ENCODE data around the gene MYO5A.
"Not testable (repeated sequence)": the region's sequence is repeated elsewhere in the genome, so short reads cannot be mapped to it uniquely, and the experiment has no call there.

Gene MYO5A

GRCh38 chr15:52523647-52524046 is 5.0 kb downstream of the MYO5A start:
- peak overlapping the region; percentile 55 for H3K27ac ChIP-seq (ENCODE audit: low read depth, low read length)
- peak overlapping the region in 1 of 5 donors; percentile 8 for H3K4me3 ChIP-seq (ENCODE audit: low read depth in 1 of 5, low read length in 5 of 5)
- no peaks in the 10 kb centered on the region for H3K9me3 ChIP-seq (ENCODE audit: control insufficient read depth in 5 of 5, low read length in 5 of 5)
- peaks cover 0 to 31% (median 26%) of the 10 kb centered on the region in 5 donors for H3K4me1 ChIP-seq (ENCODE audit: control insufficient read depth in 5 of 5, insufficient read depth in 5 of 5, low read length in 5 of 5)
- H3K9ac ChIP-seq (ENCODE audit: low read length in 5 of 5) = no peak overlapping the region
- no peaks in the 10 kb centered on the region for H3K36me3 ChIP-seq (ENCODE audit: control insufficient read depth in 5 of 5, insufficient read depth in 5 of 5, low read length in 5 of 5)
- no peaks in the 10 kb centered on the region for H3K27me3 ChIP-seq (ENCODE audit: control insufficient read depth in 5 of 5, insufficient read depth in 4 of 5, low read length in 5 of 5)

GRCh38 chr15:52523192-52523591 is 5.5 kb downstream of the MYO5A start:
- no peaks in the 10 kb centered on the region for H3K27me3 ChIP-seq (ENCODE audit: control insufficient read depth in 5 of 5, insufficient read depth in 4 of 5, low read length in 5 of 5)
- H3K9ac ChIP-seq (ENCODE audit: low read length in 5 of 5) = no peak overlapping the region
- H3K9me3 ChIP-seq (ENCODE audit: control insufficient read depth in 5 of 5, low read length in 5 of 5) = no peaks in the 10 kb centered on the region
- peaks cover 0 to 30% (median 22%) of the 10 kb centered on the region in 5 donors for H3K4me1 ChIP-seq (ENCODE audit: control insufficient read depth in 5 of 5, insufficient read depth in 5 of 5, low read length in 5 of 5)
- H3K27ac ChIP-seq (ENCODE audit: low read depth, low read length) = peak overlapping the region; percentile 55
- no peaks in the 10 kb centered on the region for H3K36me3 ChIP-seq (ENCODE audit: control insufficient read depth in 5 of 5, insufficient read depth in 5 of 5, low read length in 5 of 5)
- peak overlapping the region in 1 of 5 donors; percentile 8 for H3K4me3 ChIP-seq (ENCODE audit: low read depth in 1 of 5, low read length in 5 of 5)

- peaks cover 0 to 23% (median 11%) of the 10 kb centered on the region in 5 donors for H3K4me1 ChIP-seq (ENCODE audit: control insufficient read depth in 5 of 5, insufficient read depth in 5 of 5, low read length in 5 of 5)
- peak overlapping the region; percentile 55 for H3K27ac ChIP-seq (ENCODE audit: low read depth, low read length)
- H3K4me3 ChIP-seq (ENCODE audit: low read depth in 1 of 5, low read length in 5 of 5) = no peak overlapping the region
- H3K9ac ChIP-seq (ENCODE audit: low read length in 5 of 5) = no peak overlapping the region
- no peaks in the 10 kb centered on the region for H3K27me3 ChIP-seq (ENCODE audit: control insufficient read depth in 5 of 5, insufficient read depth in 4 of 5, low read length in 5 of 5)
- H3K9me3 ChIP-seq (ENCODE audit: control insufficient read depth in 5 of 5, low read length in 5 of 5) = no peaks in the 10 kb centered on the region
- no peaks in the 10 kb centered on the region for H3K36me3 ChIP-seq (ENCODE audit: control insufficient read depth in 5 of 5, insufficient read depth in 5 of 5, low read length in 5 of 5)
Observed at GRCh38 chr15:52521682-52522081, 7.0 kb downstream of the MYO5A start.

- Histone ChIP-seq H3K4me3 (ENCODE audit: low read depth in 1 of 5, low read length in 5 of 5) (no peak overlapping the region), H3K9me3 (ENCODE audit: control insufficient read depth in 5 of 5, low read length in 5 of 5) (no peaks in the 10 kb centered on the region), H3K9ac (ENCODE audit: low read length in 5 of 5) (no peak overlapping the region)
Observed at GRCh38 chr15:52520421-52520820, 8.3 kb downstream of the MYO5A start.

GRCh38 chr15:52518487-52519371 is 10.0 kb downstream of the MYO5A start:
- Histone ChIP-seq H3K4me1 (ENCODE audit: control insufficient read depth in 5 of 5, insufficient read depth in 5 of 5, low read length in 5 of 5) (peaks cover 0 to 31% (median 13%) of the 10 kb centered on the region in 5 donors), H3K27ac (ENCODE audit: low read depth, low read length) (no peak overlapping the region), H3K27me3 (ENCODE audit: control insufficient read depth in 5 of 5, insufficient read depth in 4 of 5, low read length in 5 of 5) (no peaks in the 10 kb centered on the region)

More at GRCh38 chr15:52520421-52520820, 8.3 kb downstream of the MYO5A start:
- Histone ChIP-seq H3K36me3 (ENCODE audit: control insufficient read depth in 5 of 5, insufficient read depth in 5 of 5, low read length in 5 of 5) (no peaks in the 10 kb centered on the region), H3K27me3 (ENCODE audit: control insufficient read depth in 5 of 5, insufficient read depth in 4 of 5, low read length in 5 of 5) (no peaks in the 10 kb centered on the region), H3K27ac (ENCODE audit: low read depth, low read length) (peak overlapping the region; percentile 37), H3K4me1 (ENCODE audit: control insufficient read depth in 5 of 5, insufficient read depth in 5 of 5, low read length in 5 of 5) (peaks cover 0 to 23% (median 13%) of the 10 kb centered on the region in 5 donors)

GRCh38 chr15:52517014-52517413 is 11.7 kb downstream of the MYO5A start:
- Histone ChIP-seq H3K27ac (ENCODE audit: low read depth, low read length) (no peak overlapping the region), H3K27me3 (ENCODE audit: control insufficient read depth in 5 of 5, insufficient read depth in 4 of 5, low read length in 5 of 5) (no peaks in the 10 kb centered on the region), H3K36me3 (ENCODE audit: control insufficient read depth in 5 of 5, insufficient read depth in 5 of 5, low read length in 5 of 5) (no peaks in the 10 kb centered on the region), H3K9me3 (ENCODE audit: control insufficient read depth in 5 of 5, low read length in 5 of 5) (no peaks in the 10 kb centered on the region), H3K4me1 (ENCODE audit: control insufficient read depth in 5 of 5, insufficient read depth in 5 of 5, low read length in 5 of 5) (peaks cover 0 to 23% (median 18%) of the 10 kb centered on the region in 5 donors), H3K9ac (ENCODE audit: low read length in 5 of 5) (no peak overlapping the region), H3K4me3 (ENCODE audit: low read depth in 1 of 5, low read length in 5 of 5) (no peak overlapping the region)

More at GRCh38 chr15:52518487-52519371, 10.0 kb downstream of the MYO5A start:
- H3K9ac ChIP-seq (ENCODE audit: low read length in 5 of 5) = no peak overlapping the region
- H3K9me3 ChIP-seq (ENCODE audit: control insufficient read depth in 5 of 5, low read length in 5 of 5) = no peaks in the 10 kb centered on the region
- no peaks in the 10 kb centered on the region for H3K36me3 ChIP-seq (ENCODE audit: control insufficient read depth in 5 of 5, insufficient read depth in 5 of 5, low read length in 5 of 5)
- no peak overlapping the region for H3K4me3 ChIP-seq (ENCODE audit: low read depth in 1 of 5, low read length in 5 of 5)

- Histone ChIP-seq H3K9ac (ENCODE audit: low read length in 5 of 5) (no peak overlapping the region), H3K36me3 (ENCODE audit: control insufficient read depth in 5 of 5, insufficient read depth in 5 of 5, low read length in 5 of 5) (no peaks in the 10 kb centered on the region), H3K27me3 (ENCODE audit: control insufficient read depth in 5 of 5, insufficient read depth in 4 of 5, low read length in 5 of 5) (no peaks in the 10 kb centered on the region), H3K27ac (ENCODE audit: low read depth, low read length) (no peak overlapping the region), H3K4me3 (ENCODE audit: low read depth in 1 of 5, low read length in 5 of 5) (no peak overlapping the region), H3K9me3 (ENCODE audit: control insufficient read depth in 5 of 5, low read length in 5 of 5) (no peaks in the 10 kb centered on the region), H3K4me1 (ENCODE audit: control insufficient read depth in 5 of 5, insufficient read depth in 5 of 5, low read length in 5 of 5) (peaks cover 0 to 23% (median 14%) of the 10 kb centered on the region in 5 donors)
Observed at GRCh38 chr15:52515343-52515742, 13.3 kb downstream of the MYO5A start.

GRCh38 chr15:52514482-52514881 is 14.2 kb downstream of the MYO5A start:
- Histone ChIP-seq H3K9ac (ENCODE audit: low read length in 5 of 5) (no peak overlapping the region), H3K4me1 (ENCODE audit: control insufficient read depth in 5 of 5, insufficient read depth in 5 of 5, low read length in 5 of 5) (peaks cover 0 to 23% (median 19%) of the 10 kb centered on the region in 5 donors), H3K27me3 (ENCODE audit: control insufficient read depth in 5 of 5, insufficient read depth in 4 of 5, low read length in 5 of 5) (no peaks in the 10 kb centered on the region), H3K9me3 (ENCODE audit: control insufficient read depth in 5 of 5, low read length in 5 of 5) (no peaks in the 10 kb centered on the region), H3K36me3 (ENCODE audit: control insufficient read depth in 5 of 5, insufficient read depth in 5 of 5, low read length in 5 of 5) (no peaks in the 10 kb centered on the region), H3K27ac (ENCODE audit: low read depth, low read length) (no peak overlapping the region), H3K4me3 (ENCODE audit: low read depth in 1 of 5, low read length in 5 of 5) (no peak overlapping the region)

- peaks cover 0 to 27% (median 14%) of the 10 kb centered on the region in 5 donors for H3K4me1 ChIP-seq (ENCODE audit: control insufficient read depth in 5 of 5, insufficient read depth in 5 of 5, low read length in 5 of 5)
- H3K9ac ChIP-seq (ENCODE audit: low read length in 5 of 5); H3K27ac ChIP-seq (ENCODE audit: low read depth, low read length); H3K27me3 ChIP-seq (ENCODE audit: control insufficient read depth in 5 of 5, insufficient read depth in 4 of 5, low read length in 5 of 5); H3K9me3 ChIP-seq (ENCODE audit: control insufficient read depth in 5 of 5, low read length in 5 of 5); H3K4me3 ChIP-seq (ENCODE audit: low read depth in 1 of 5, low read length in 5 of 5); H3K36me3 ChIP-seq (ENCODE audit: control insufficient read depth in 5 of 5, insufficient read depth in 5 of 5, low read length in 5 of 5): not testable (repeated sequence)
Observed at GRCh38 chr15:52512869-52513268, 15.8 kb downstream of the MYO5A start.

GRCh38 chr15:52511084-52511483 is 17.6 kb downstream of the MYO5A start:
- Histone ChIP-seq H3K4me1 (ENCODE audit: control insufficient read depth in 5 of 5, insufficient read depth in 5 of 5, low read length in 5 of 5) (peaks cover 0 to 25% (median 14%) of the 10 kb centered on the region in 5 donors), H3K27ac (ENCODE audit: low read depth, low read length) (peak overlapping the region; percentile 19), H3K9ac (ENCODE audit: low read length in 5 of 5) (no peak overlapping the region), H3K36me3 (ENCODE audit: control insufficient read depth in 5 of 5, insufficient read depth in 5 of 5, low read length in 5 of 5) (no peaks in the 10 kb centered on the region), H3K9me3 (ENCODE audit: control insufficient read depth in 5 of 5, low read length in 5 of 5) (no peaks in the 10 kb centered on the region), H3K27me3 (ENCODE audit: control insufficient read depth in 5 of 5, insufficient read depth in 4 of 5, low read length in 5 of 5) (no peaks in the 10 kb centered on the region), H3K4me3 (ENCODE audit: low read depth in 1 of 5, low read length in 5 of 5) (no peak overlapping the region)

All from subcutaneous abdominal adipose tissue (tissue), 5 donors.